Breast epithelium (tissue), 4 donors: ENCODE data around the gene CRACDL. TPM values are rescaled to one million over a fixed set of nuclear protein-coding genes. Genes with fewer than 3 reads are reported as not detected.

Source experiments
- DNase-seq, 2 donors: peaks; one replicate each; pipeline ENCODE4 v3.0.0-alpha.2; 2019; ENCODE audit warnings: low spot score in 2 of 2
- H3K27ac ChIP-seq, 2 donors: fragments of 200-600 bp; sonication (generic) in 1 of 2; one replicate each; pipeline ENCODE4 v1.5.1; 2016 to 2019; ENCODE audit warnings: mild to moderate bottlenecking in 1 of 2
- H3K27me3 ChIP-seq, 2 donors: fragments of 200-600 bp; sonication (generic) in 1 of 2; one replicate each; pipeline versions ENCODE4 v1.5.1 to v1.6.0; 2017 to 2019; ENCODE audit warnings: control low read depth in 1 of 2, mild to moderate bottlenecking in 1 of 2
- H3K36me3 ChIP-seq: fragments of 200-600 bp; one replicate; pipeline ENCODE4 v1.5.1; 2019
- H3K4me1 ChIP-seq, 2 donors: fragments of 200-600 bp; sonication (generic); one replicate each; pipeline ENCODE4 v1.5.1; 2016 to 2019; ENCODE audit warnings: control low read depth in 1 of 2
- H3K4me3 ChIP-seq, 3 donors: fragments of 200-600 bp; sonication (generic); 1 replicate in 2 of 3; 2 replicates in 1 of 3; pipeline ENCODE4 v1.5.1; 2016 to 2019; ENCODE audit warnings: mild to moderate bottlenecking in 3 of 3, moderate library complexity in 2 of 3
- H3K9me3 ChIP-seq, 2 donors: fragments of 200-600 bp; sonication (generic) in 1 of 2; one replicate each; pipeline ENCODE4 v1.5.1; 2016 to 2019; ENCODE audit warnings: control low read depth in 1 of 2
- POLR2A ChIP-seq: fragments of 450-650 bp; IDR thresholded peaks from one replicate; pipeline ENCODE4 v1.6.1; 2016; ENCODE audit warnings: antibody characterized with exemption, mild to moderate bottlenecking, moderate library complexity
- POLR2AphosphoS5 ChIP-seq, 3 donors: sonication (generic); formaldehyde crosslinking; IDR thresholded peaks; one replicate each; pipeline ENCODE4 v1.6.1; 2017; ENCODE audit warnings: antibody characterized with exemption in 3 of 3
- intact Hi-C: fragments of 100-400 bp; cut with DNase I; formaldehyde crosslinking; loops from one replicate; pipeline ENCODE4 v1.15.1; 2023; ENCODE audit warnings: low total_unique reads
- total RNA-seq, 3 donors: library from RNA; depleted of rRNA; stranded (reverse); fragments of >200 nt; gene quantifications; one replicate each; pipeline ENCODE4 v1.1.0, GENCODE V29; 2016
- TF ChIP-seq, protein P1 (sequence below), 3 donors: fragments of 450-650 bp; IDR thresholded peaks; one replicate each; pipeline ENCODE4 v1.5.1; 2016 to 2017; ENCODE audit warnings: antibody characterized with exemption in 3 of 3, mild to moderate bottlenecking in 3 of 3, moderate library complexity in 3 of 3

Gene CRACDL
- total RNA-seq, 3 donors from 2014 or later = 0.96 to 12.1 (median 10.8) TPM

DNA sequence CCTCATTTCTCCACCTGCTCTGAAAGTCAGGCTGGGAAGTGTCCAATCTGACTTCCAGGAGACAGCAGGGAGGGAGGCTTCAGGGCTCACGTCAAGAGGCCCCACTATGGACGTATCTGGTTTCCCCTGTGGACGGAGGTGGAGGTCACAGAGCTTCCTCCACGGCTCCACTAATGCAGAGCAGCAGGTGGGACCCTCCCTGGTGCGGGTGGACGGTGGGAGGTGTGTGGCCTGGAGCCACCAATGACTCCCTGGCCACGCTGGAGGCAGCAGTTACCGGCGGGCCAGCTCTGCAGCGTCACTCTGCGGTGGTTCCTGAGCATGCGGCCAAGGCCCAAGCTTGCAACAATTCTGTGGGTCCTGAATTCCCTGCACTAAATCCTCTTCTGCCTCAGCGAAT lies 9.0 kb downstream of the CRACDL start:
- Histone ChIP-seq H3K27ac (no peak overlapping the region), H3K27me3 (no peaks in the 10 kb centered on the region), H3K36me3 (no peaks in the 10 kb centered on the region), H3K9me3 (no peaks in the 10 kb centered on the region), H3K4me1 (no peaks in the 10 kb centered on the region), H3K4me3 (no peak overlapping the region)
- intact Hi-C loops = no loop called here
- no peak for DNase-seq
- no peak for TF ChIP-seq POLR2AphosphoS5 (IDR thresholded peaks at IDR 0.05)
- TF ChIP-seq, protein P1, sequence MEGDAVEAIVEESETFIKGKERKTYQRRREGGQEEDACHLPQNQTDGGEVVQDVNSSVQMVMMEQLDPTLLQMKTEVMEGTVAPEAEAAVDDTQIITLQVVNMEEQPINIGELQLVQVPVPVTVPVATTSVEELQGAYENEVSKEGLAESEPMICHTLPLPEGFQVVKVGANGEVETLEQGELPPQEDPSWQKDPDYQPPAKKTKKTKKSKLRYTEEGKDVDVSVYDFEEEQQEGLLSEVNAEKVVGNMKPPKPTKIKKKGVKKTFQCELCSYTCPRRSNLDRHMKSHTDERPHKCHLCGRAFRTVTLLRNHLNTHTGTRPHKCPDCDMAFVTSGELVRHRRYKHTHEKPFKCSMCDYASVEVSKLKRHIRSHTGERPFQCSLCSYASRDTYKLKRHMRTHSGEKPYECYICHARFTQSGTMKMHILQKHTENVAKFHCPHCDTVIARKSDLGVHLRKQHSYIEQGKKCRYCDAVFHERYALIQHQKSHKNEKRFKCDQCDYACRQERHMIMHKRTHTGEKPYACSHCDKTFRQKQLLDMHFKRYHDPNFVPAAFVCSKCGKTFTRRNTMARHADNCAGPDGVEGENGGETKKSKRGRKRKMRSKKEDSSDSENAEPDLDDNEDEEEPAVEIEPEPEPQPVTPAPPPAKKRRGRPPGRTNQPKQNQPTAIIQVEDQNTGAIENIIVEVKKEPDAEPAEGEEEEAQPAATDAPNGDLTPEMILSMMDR (IDR thresholded peaks at IDR 0.05) = no peak

DNA sequence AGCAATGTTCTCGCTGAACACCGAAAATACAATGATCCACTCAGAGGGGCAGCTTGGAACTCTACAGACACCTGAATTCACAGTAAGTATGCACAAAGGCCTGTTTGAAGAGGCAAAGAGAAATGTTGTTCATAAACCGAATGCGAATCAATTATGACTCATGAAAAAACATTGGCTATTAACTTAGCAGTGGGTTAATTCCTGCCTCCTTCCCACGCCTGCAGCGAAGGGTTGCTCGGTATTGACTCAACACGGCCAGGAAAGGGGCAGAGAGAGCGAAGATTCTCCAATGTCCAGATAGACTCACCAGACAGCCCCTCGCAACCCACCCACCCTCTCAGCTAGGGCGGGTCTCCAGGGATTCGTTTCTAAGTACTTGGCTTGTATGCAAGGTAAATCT lies 9.4 kb downstream of the CRACDL start:
- no peaks in the 10 kb centered on the region for H3K36me3 ChIP-seq
- intact Hi-C loops = no loop called here
- H3K27ac ChIP-seq = no peak overlapping the region
- H3K4me1 ChIP-seq = no peaks in the 10 kb centered on the region
- TF ChIP-seq, protein P1 (IDR thresholded peaks at IDR 0.05) = no peak
- no peak for TF ChIP-seq POLR2A
- TF ChIP-seq POLR2AphosphoS5 (IDR thresholded peaks at IDR 0.05) = no peak
- no peak overlapping the region for H3K4me3 ChIP-seq
- no peaks in the 10 kb centered on the region for H3K27me3 ChIP-seq
- no peak for DNase-seq
- H3K9me3 ChIP-seq = no peaks in the 10 kb centered on the region

DNA sequence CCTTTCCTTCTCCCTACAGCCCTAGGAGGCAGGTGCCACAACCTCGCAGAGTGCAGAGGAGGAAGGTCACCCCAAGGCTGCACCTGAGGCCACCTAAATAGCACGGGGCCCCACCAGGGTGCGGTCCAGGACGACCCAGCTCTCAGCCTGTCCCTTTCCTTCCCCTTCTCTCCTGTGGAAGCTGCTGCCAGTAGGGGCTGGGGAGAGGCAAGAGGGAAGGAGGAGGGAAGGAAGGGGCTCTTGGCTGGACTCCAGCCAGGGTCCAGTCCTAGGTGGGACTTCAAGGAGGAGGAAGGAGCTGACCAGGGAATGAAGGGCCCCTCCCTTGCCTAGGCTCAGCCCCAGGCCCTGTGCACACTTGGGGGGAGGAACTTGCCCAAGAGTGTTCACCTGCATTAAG lies 11.1 kb downstream of the CRACDL start:
- H3K4me1 ChIP-seq = peaks cover 0 to 5% of the 10 kb centered on the region in 2 donors
- no peaks in the 10 kb centered on the region for H3K36me3 ChIP-seq
- no peak for DNase-seq
- no peaks in the 10 kb centered on the region for H3K9me3 ChIP-seq
- no peak overlapping the region for H3K4me3 ChIP-seq
- intact Hi-C loops = no loop called here
- TF ChIP-seq, protein P1 (IDR thresholded peaks at IDR 0.05) = no peak
- no peak for TF ChIP-seq POLR2A
- TF ChIP-seq POLR2AphosphoS5 (IDR thresholded peaks at IDR 0.05) = no peak
- H3K27me3 ChIP-seq = no peaks in the 10 kb centered on the region
- no peak overlapping the region for H3K27ac ChIP-seq

GRCh38 chr2:98924038-98924830 lies 11.8 kb downstream of the CRACDL start:
- no peak for DNase-seq
- no peak for TF ChIP-seq POLR2A
- no peaks in the 10 kb centered on the region for H3K36me3 ChIP-seq
- intact Hi-C loops = no loop called here
- H3K9me3 ChIP-seq = no peaks in the 10 kb centered on the region
- H3K4me1 ChIP-seq = peaks cover 0 to 5% of the 10 kb centered on the region in 2 donors
- no peaks in the 10 kb centered on the region for H3K27me3 ChIP-seq
- H3K4me3 ChIP-seq = no peak overlapping the region
- H3K27ac ChIP-seq = no peak overlapping the region

GRCh38 chr2:98923244-98923940 lies 12.6 kb downstream of the CRACDL start:
- no peak overlapping the region for H3K27ac ChIP-seq
- DNase-seq = no peak
- no peaks in the 10 kb centered on the region for H3K27me3 ChIP-seq
- peaks cover 0 to 5% of the 10 kb centered on the region in 2 donors for H3K4me1 ChIP-seq
- intact Hi-C loops = no loop called here
- no peaks in the 10 kb centered on the region for H3K36me3 ChIP-seq
- H3K4me3 ChIP-seq = no peak overlapping the region
- no peak for TF ChIP-seq POLR2AphosphoS5 (IDR thresholded peaks at IDR 0.05)
- no peak for TF ChIP-seq POLR2A
- TF ChIP-seq, protein P1 (IDR thresholded peaks at IDR 0.05) = no peak
- no peaks in the 10 kb centered on the region for H3K9me3 ChIP-seq
